Hepatocyte (in vitro differentiated cells): Measurements from ENCODE around the gene ZSCAN12. TPM values are rescaled to one million over a fixed set of nuclear protein-coding genes. Genes with fewer than 3 reads are reported as not detected.
"Not testable (repeated sequence)": the region's sequence is repeated elsewhere in the genome, so short reads cannot be mapped to it uniquely, and the experiment has no call there.

Experiments
- DNase-seq: peaks from one replicate; pipeline ENCODE4 v3.0.0-alpha.2; 2016; ENCODE audit warnings: low spot score
- H2AFZ ChIP-seq: fragments of 200-600 bp; sonication (generic); 2 replicates; pipeline ENCODE4 v1.6.0; 2016; ENCODE audit warnings: antibody characterized with exemption, mild to moderate bottlenecking
- H3K27ac ChIP-seq: fragments of 200-600 bp; sonication (generic); 2 replicates; pipeline ENCODE4 v1.5.1; 2016; ENCODE audit warnings: mild to moderate bottlenecking
- H3K27me3 ChIP-seq: fragments of 200-600 bp; sonication (generic); 2 replicates; pipeline ENCODE4 v1.6.1; 2016
- H3K36me3 ChIP-seq: fragments of 200-600 bp; sonication (generic); replicated peaks from 2 replicates; pipeline ENCODE4 v1.5.1; 2016; ENCODE audit warnings: low read depth; ENCODE audit not compliant: insufficient read depth
- H3K4me1 ChIP-seq: fragments of 200-600 bp; sonication (generic); 2 replicates; pipeline ENCODE4 v1.5.1; 2016; ENCODE audit warnings: mild to moderate bottlenecking, moderate library complexity; ENCODE audit not compliant: insufficient read depth
- H3K4me2 ChIP-seq: fragments of 200-600 bp; sonication (generic); 2 replicates; pipeline ENCODE4 v1.6.0; 2016
- H3K4me3 ChIP-seq: fragments of 200-600 bp; sonication (generic); 2 replicates; pipeline ENCODE4 v1.5.1; 2016; ENCODE audit warnings: mild to moderate bottlenecking
- H3K79me2 ChIP-seq: fragments of 200-600 bp; sonication (generic); 2 replicates; pipeline ENCODE4 v1.6.0; 2017; ENCODE audit warnings: mild to moderate bottlenecking
- H3K9me2 ChIP-seq: fragments of 200-600 bp; sonication (generic); replicated peaks from 2 replicates; pipeline ENCODE4 v1.6.0; 2017; ENCODE audit warnings: mild to moderate bottlenecking; ENCODE audit not compliant: insufficient read depth
- H3K9me3 ChIP-seq: fragments of 200-600 bp; sonication (generic); 2 replicates; pipeline ENCODE4 v1.5.1; 2016; ENCODE audit warnings: low read depth, mild to moderate bottlenecking
- H4K20me1 ChIP-seq: fragments of 200-600 bp; sonication (generic); 2 replicates; pipeline ENCODE4 v1.6.0; 2016; ENCODE audit warnings: mild to moderate bottlenecking; ENCODE audit not compliant: insufficient read depth, poor library complexity, severe bottlenecking
- CTCF ChIP-seq: fragments of 200-600 bp; sonication (generic); IDR thresholded peaks from 2 replicates; pipeline ENCODE4 v1.5.1; 2016; ENCODE audit warnings: antibody characterized with exemption, mild to moderate bottlenecking; ENCODE audit not compliant: poor library complexity
- EZH2 ChIP-seq: fragments of 200-600 bp; sonication (generic); IDR thresholded peaks from 2 replicates; pipeline ENCODE4 v1.6.1; 2016; ENCODE audit warnings: antibody characterized with exemption, mild to moderate bottlenecking, borderline replicate concordance
- EZH2phosphoT487 ChIP-seq: fragments of 200-600 bp; sonication (generic); IDR thresholded peaks from one replicate; pipeline ENCODE4 v1.6.1; 2018; ENCODE audit warnings: antibody characterized with exemption, mild to moderate bottlenecking, low read depth, moderate library complexity; ENCODE audit not compliant: unreplicated experiment, severe bottlenecking
- WGBS: methylation state at CpG from one replicate; pipeline ENCODE4 v1.1.6; 2016; ENCODE audit warnings: low lambda C conversion rate; ENCODE audit errors: missing lambda C conversion rate; 5-methylcytosine and 5-hydroxymethylcytosine counted together
- polyA plus RNA-seq: library from polyadenylated mRNA; unstranded; fragments of >200 nt; fragmentation: Nextera tagmentation; extraction: Ambion mirVana; gene quantifications from 2 replicates; pipeline ENCODE4 v1.2.1, GENCODE V29; 2016
- total RNA-seq: library from RNA; depleted of rRNA; stranded (reverse); fragments of >200 nt; gene quantifications from 2 replicates; pipeline ENCODE4 v1.2.3, GENCODE V29; 2014

ZSCAN12 gene
- total and polyA plus RNA-seq, 2 experiments from 2014 or later, result 2.1 to 6.1 TPM

GRCh38 chr6:28369463-28369862, 30.1 kb downstream of the ZSCAN12 start:
- Histone ChIP-seq H3K36me3 (no peaks in the 10 kb centered on the region), H3K79me2 (no peaks in the 10 kb centered on the region), H3K4me2 (no peak overlapping the region), H4K20me1 (no peaks in the 10 kb centered on the region), H3K9me3 (no peaks in the 10 kb centered on the region), H2AFZ (no peak overlapping the region), H3K9me2 (no peaks in the 10 kb centered on the region), H3K4me1 (no peaks in the 10 kb centered on the region), H3K27me3 (no peaks in the 10 kb centered on the region), H3K27ac (no peak overlapping the region), H3K4me3 (no peak overlapping the region)
- WGBS, result 94% methylated on average over 3 of the region's 3 CpGs
- TF ChIP-seq EZH2, result no peak
- TF ChIP-seq EZH2phosphoT487, result no peak
- no peak for TF ChIP-seq CTCF
- no peak for DNase-seq

GRCh38 chr6:28368522-28368921, 31.0 kb downstream of the ZSCAN12 start:
- Histone ChIP-seq H3K27me3 (no peaks in the 10 kb centered on the region), H3K9me3 (no peaks in the 10 kb centered on the region), H3K36me3 (no peaks in the 10 kb centered on the region), H4K20me1 (no peaks in the 10 kb centered on the region), H3K4me3 (no peak overlapping the region), H3K27ac (no peak overlapping the region), H3K4me1 (no peaks in the 10 kb centered on the region), H3K9me2 (no peaks in the 10 kb centered on the region), H3K4me2 (no peak overlapping the region), H3K79me2 (no peaks in the 10 kb centered on the region), H2AFZ (no peak overlapping the region)
- no peak for DNase-seq
- TF ChIP-seq EZH2 (no peak), CTCF (no peak), EZH2phosphoT487 (no peak)
- 95% methylated on average over 4 of the region's 4 CpGs for WGBS

GRCh38 chr6:28365590-28365989, 34.0 kb downstream of the ZSCAN12 start:
- H3K9me3 ChIP-seq, H3K27ac ChIP-seq, H3K4me1 ChIP-seq, H3K9me2 ChIP-seq, H3K4me2 ChIP-seq, H3K79me2 ChIP-seq, H4K20me1 ChIP-seq, DNase-seq, H3K36me3 ChIP-seq, H3K4me3 ChIP-seq, H3K27me3 ChIP-seq, H2AFZ ChIP-seq: not testable (repeated sequence)
- 94% methylated on average over 4 of the region's 4 CpGs for WGBS

GRCh38 chr6:28360961-28361360, 38.6 kb downstream of the ZSCAN12 start:
- WGBS, result 98% methylated on average over 2 of the region's 2 CpGs
- H3K27me3 ChIP-seq, result no peaks in the 10 kb centered on the region
- no peaks in the 10 kb centered on the region for H4K20me1 ChIP-seq
- H3K9me3 ChIP-seq, result no peaks in the 10 kb centered on the region
- H3K27ac ChIP-seq, result no peak overlapping the region
- H3K4me1 ChIP-seq, result peaks cover 9% of the 10 kb centered on the region
- H3K79me2 ChIP-seq, result no peaks in the 10 kb centered on the region
- DNase-seq, result no peak
- H3K36me3 ChIP-seq, result no peaks in the 10 kb centered on the region
- H3K4me3 ChIP-seq, result no peak overlapping the region
- H3K4me2 ChIP-seq, result no peak overlapping the region
- H3K9me2 ChIP-seq, result no peaks in the 10 kb centered on the region
- no peak overlapping the region for H2AFZ ChIP-seq
- no peak for TF ChIP-seq CTCF

GRCh38 chr6:28359562-28359961, 40.0 kb downstream of the ZSCAN12 start:
- 95% methylated on average over 13 of the region's 16 CpGs for WGBS
- not testable (repeated sequence) for H4K20me1 ChIP-seq, H3K4me3 ChIP-seq, H3K9me3 ChIP-seq, H3K9me2 ChIP-seq, H3K4me2 ChIP-seq, H2AFZ ChIP-seq, DNase-seq, H3K27ac ChIP-seq, H3K79me2 ChIP-seq, H3K36me3 ChIP-seq, H3K27me3 ChIP-seq
- peaks cover 14% of the 10 kb centered on the region for H3K4me1 ChIP-seq
